ENCODE results near the gene ZDHHC14.

- no peak for TF ChIP-seq CTCF (IDR thresholded peaks at IDR 0.05)
- TF ChIP-seq EP300 (IDR thresholded peaks at IDR 0.05) = no peak
- no peak for TF ChIP-seq POLR2A (IDR thresholded peaks at IDR 0.05)
Measured at GRCh38 chr6:157483770-157484169, 102.8 kb downstream of the ZDHHC14 start.
